ENCODE measurements around the gene WSCD1. TPM values are rescaled to one million over a fixed set of nuclear protein-coding genes. Genes with fewer than 3 reads are reported as not detected.

The WSCD1 gene
- total and polyA plus RNA-seq, 3 donors from 2014 or later: 11.6 to 33.8 (median 12.9) TPM

- Histone ChIP-seq H3K27ac (no peak overlapping the region), H3K4me1 (no peaks in the 10 kb centered on the region), H3K36me3 (ENCODE audit: low read depth, missing control alignments) (no peaks in the 10 kb centered on the region), H3K4me3 (no peak overlapping the region), H3K9me3 (no peaks in the 10 kb centered on the region), H3K27me3 (no peaks in the 10 kb centered on the region)
- WGBS, 2 donors: 80 to 81% methylated on average over 11 of the region's 11 CpGs
- TF ChIP-seq POLR2A (IDR thresholded peaks at IDR 0.05) (no peak), CTCF (IDR thresholded peaks at IDR 0.05) (no peak)
- DNase-seq: no peak
- intact Hi-C loops (cut with DNase I; ENCODE audit: low total_unique reads): no loop called here
Observed at GRCh38 chr17:6137716-6138502, 67.7 kb downstream of the WSCD1 start.

- DNase-seq: no peak
- TF ChIP-seq CTCF (IDR thresholded peaks at IDR 0.05) (no peak), POLR2A (IDR thresholded peaks at IDR 0.05) (no peak)
- H3K27ac ChIP-seq: no peak overlapping the region
- 63 to 67% methylated on average over 3 of the region's 3 CpGs for WGBS, 2 donors
- H3K27me3 ChIP-seq: no peaks in the 10 kb centered on the region
- H3K4me1 ChIP-seq: no peaks in the 10 kb centered on the region
- intact Hi-C loops (cut with DNase I; ENCODE audit: low total_unique reads): no loop called here
- H3K4me3 ChIP-seq: no peak overlapping the region
- H3K36me3 ChIP-seq (ENCODE audit: low read depth, missing control alignments): no peaks in the 10 kb centered on the region
- no peaks in the 10 kb centered on the region for H3K9me3 ChIP-seq
Observed at GRCh38 chr17:6138761-6139446, 68.7 kb downstream of the WSCD1 start.

GRCh38 chr17:6139447-6139832 lies 69.3 kb downstream of the WSCD1 start:
- Histone ChIP-seq H3K27ac (no peak overlapping the region), H3K4me1 (no peaks in the 10 kb centered on the region), H3K27me3 (no peaks in the 10 kb centered on the region), H3K4me3 (no peak overlapping the region), H3K9me3 (no peaks in the 10 kb centered on the region), H3K36me3 (ENCODE audit: low read depth, missing control alignments) (no peaks in the 10 kb centered on the region)
- DNase-seq: no peak
- WGBS, 2 donors: 72% methylated on average over 8 of the region's 8 CpGs
- TF ChIP-seq CTCF (IDR thresholded peaks at IDR 0.05) (no peak), POLR2A (IDR thresholded peaks at IDR 0.05) (no peak)
- intact Hi-C loops (cut with DNase I; ENCODE audit: low total_unique reads): no loop called here

- intact Hi-C loops (cut with DNase I; ENCODE audit: low total_unique reads): loop anchor here (10.0 kb wide), 1 partner anchor 55 kb away; no protein-coding TSS in a partner anchor
- 83 to 88% methylated on average over 2 of the region's 2 CpGs for WGBS, 2 donors
- DNase-seq: no peak
- Histone ChIP-seq H3K9me3 (no peaks in the 10 kb centered on the region), H3K27ac (no peak overlapping the region), H3K4me1 (no peaks in the 10 kb centered on the region), H3K36me3 (ENCODE audit: low read depth, missing control alignments) (no peaks in the 10 kb centered on the region), H3K27me3 (no peaks in the 10 kb centered on the region), H3K4me3 (no peak overlapping the region)
- TF ChIP-seq POLR2A (IDR thresholded peaks at IDR 0.05) (no peak), CTCF (IDR thresholded peaks at IDR 0.05) (no peak)
Observed at GRCh38 chr17:6140188-6140587, 70.0 kb downstream of the WSCD1 start.

Measured in testis (tissue), 3 donors.